Skeletal muscle satellite cell (primary cell): Measurements from ENCODE around the gene MB.

Experiments
- H3K27me3 ChIP-seq: 2 replicates; pipeline ENCODE4 v1.7.0; 2013; ENCODE audit warnings: low read length; ENCODE audit not compliant: control insufficient read depth, insufficient read depth
- H3K36me3 ChIP-seq: 2 replicates; pipeline ENCODE4 v1.7.0; 2013; ENCODE audit warnings: mild to moderate bottlenecking, control low read depth, low read length; ENCODE audit not compliant: insufficient read depth
- H3K4me1 ChIP-seq: 2 replicates; pipeline ENCODE4 v1.7.0; 2013; ENCODE audit warnings: low read length; ENCODE audit not compliant: control insufficient read depth, insufficient read depth
- H3K4me2 ChIP-seq: 2 replicates; pipeline ENCODE4 v1.7.0; 2013; ENCODE audit warnings: mild to moderate bottlenecking, low read length
- H3K4me3 ChIP-seq: 2 replicates; pipeline ENCODE4 v1.7.0; 2013; ENCODE audit warnings: low read length
- H3K9ac ChIP-seq: 2 replicates; pipeline ENCODE4 v1.7.0; 2013; ENCODE audit warnings: mild to moderate bottlenecking, low read depth, low read length, moderate library complexity
- H3K9me3 ChIP-seq: replicated peaks from 2 replicates; pipeline ENCODE4 v1.7.0; 2013; ENCODE audit warnings: mild to moderate bottlenecking, control low read depth, low read length

MB gene

DNA sequence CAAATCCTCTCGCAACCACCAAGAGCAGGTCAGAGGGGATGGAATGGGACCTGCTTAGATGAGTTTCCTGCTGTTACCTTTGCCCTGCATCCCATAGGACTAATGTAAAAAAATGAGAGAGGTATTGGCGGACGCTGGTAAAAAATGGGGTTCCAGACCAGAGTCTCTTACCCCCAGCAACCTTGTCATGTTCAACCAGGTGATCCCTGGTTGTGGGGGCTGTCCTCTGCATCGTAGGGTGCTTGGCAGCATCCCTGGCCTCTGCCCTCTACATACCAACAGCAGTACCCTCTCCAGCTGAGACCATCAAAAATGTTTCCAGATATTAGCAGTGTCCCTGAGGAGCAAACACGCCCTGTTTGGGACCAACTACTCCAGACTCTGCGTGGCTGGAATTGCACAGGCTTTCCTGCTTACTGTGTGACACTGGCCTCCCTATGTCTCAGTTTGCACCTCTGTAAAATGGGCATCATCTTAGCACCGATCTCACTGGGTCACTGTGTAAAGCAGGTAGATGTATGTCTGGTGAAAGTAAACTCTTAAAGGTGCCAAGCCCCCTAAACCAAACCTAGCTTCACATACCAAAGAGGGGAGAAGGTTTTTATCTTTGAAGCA lies 32.6 kb upstream of the MB start:
- Histone ChIP-seq H3K9me3 (no peaks in the 10 kb centered on the region), H3K36me3 (no peaks in the 10 kb centered on the region), H3K4me2 (peak overlapping the region; percentile 91), H3K27me3 (no peaks in the 10 kb centered on the region), H3K4me3 (no peak overlapping the region), H3K4me1 (peaks cover 24% of the 10 kb centered on the region), H3K9ac (no peak overlapping the region)

DNA sequence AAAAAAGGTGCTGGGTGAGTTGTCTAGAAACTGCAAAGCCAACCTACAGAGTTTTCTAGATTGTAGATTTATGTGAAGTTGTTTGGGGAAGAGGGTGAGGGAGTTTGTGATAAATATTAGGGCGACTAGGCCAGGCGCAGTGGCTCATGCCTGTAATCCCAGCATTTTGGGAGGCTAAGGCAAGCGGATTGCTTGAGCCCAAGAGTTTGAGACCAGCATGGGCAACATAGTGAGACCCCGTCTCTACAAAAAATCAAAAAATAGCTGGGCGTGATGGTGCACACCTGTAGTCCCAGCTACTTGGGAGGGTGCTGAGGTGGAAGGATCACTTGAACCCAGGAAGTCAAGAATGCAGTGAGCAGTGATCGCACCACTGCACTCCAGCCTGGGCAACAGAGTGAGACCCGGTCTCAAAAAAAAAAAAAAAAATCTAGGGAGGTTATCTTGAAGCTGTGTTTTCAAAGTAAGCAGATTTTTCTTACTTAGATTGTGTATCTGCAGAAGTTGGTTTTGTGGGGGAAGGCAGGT lies 32.0 kb upstream of the MB start:
- peak overlapping the region; percentile 91 for H3K4me2 ChIP-seq
- H3K9me3 ChIP-seq: no peaks in the 10 kb centered on the region
- peak overlapping the region; percentile 89 for H3K9ac ChIP-seq
- H3K27me3 ChIP-seq: no peaks in the 10 kb centered on the region
- H3K36me3 ChIP-seq: no peaks in the 10 kb centered on the region
- H3K4me3 ChIP-seq: peak overlapping the region; percentile 79
- peaks cover 24% of the 10 kb centered on the region for H3K4me1 ChIP-seq

DNA sequence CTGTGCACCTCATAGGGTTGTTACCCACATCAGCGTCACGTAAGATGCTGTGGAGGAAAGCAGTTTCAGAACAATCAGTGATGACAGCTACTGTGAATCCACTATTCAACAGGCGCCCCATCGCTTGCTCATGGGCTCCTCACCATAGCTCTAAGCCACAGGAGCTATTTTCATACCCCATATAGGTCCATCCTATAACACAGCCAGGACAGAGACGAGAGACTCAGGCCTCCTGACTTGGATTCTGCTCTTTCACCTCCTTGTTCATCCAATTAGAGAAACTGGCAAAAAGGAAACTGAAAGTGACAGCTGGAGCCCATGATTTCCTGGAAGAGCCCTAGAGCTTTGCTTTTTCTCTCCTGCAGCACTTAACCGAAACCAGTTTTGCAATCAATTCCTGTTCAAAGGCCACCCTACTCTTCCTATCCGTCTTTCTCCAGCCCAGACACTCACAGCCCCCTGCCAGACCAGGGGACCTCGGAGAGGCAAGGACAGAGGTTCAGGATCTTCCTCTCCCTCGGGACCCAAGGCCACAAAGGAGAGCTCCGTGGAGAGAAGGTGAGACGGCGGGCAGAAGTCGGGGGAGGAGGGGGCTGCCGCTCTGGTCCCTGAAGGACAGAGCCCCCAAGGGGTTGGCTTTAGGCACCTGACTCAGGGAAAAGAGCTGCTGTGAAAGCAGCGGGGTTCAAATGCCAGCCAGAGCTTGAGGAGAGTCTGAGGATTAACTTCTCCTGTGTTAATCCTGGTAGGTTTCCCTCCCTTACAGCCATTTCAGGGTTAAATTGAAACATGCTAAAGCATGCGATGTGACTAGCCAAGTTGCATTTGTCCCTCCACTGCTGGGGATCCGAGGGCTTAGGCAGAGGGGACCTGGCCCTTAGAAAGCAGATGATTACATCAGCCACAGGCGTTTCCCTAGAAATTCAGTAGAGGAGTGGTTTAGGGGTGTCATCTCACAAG lies 31.2 kb upstream of the MB start, which contains the start of gene APOL6:
TSS of gene APOL6 (plus strand) at position 381 of the 960 bp plus-strand sequence. CDS start 7,980 bp downstream, outside the sequence.
- H3K36me3 ChIP-seq: no peaks in the 10 kb centered on the region
- peak within 1 kb of the TSS; percentile 89 for H3K9ac ChIP-seq
- H3K4me1 ChIP-seq: peaks cover 24% of the 10 kb centered on the region
- peak within 1 kb of the TSS; percentile 91 for H3K4me2 ChIP-seq
- no peaks in the 10 kb centered on the region for H3K27me3 ChIP-seq
- H3K4me3 ChIP-seq: peak within 1 kb of the TSS; percentile 79
- H3K9me3 ChIP-seq: no peaks in the 10 kb centered on the region

DNA sequence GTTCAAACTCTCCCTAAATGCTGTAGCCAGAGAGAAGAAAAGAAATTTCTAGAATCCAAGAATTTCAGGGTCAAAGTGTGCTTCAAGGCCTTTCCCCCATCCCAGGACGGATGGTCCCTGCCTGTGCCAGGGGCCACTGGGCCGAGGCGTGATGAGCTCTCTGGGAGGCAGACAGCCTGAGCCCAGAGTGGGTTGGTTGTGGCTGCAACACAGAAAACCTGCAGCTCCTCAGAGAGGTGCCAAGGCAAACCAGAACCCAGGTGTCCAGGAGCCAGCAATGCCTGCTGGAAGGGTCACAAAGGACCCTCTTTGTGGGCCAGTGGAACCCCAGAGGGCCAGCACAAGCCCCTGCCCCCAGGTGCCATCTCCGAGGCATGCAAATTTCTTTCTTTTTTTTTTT lies 28.5 kb upstream of the MB start:
- Histone ChIP-seq H3K4me3 (no peak overlapping the region), H3K9ac (no peak overlapping the region), H3K4me2 (no peak overlapping the region), H3K4me1 (peaks cover 24% of the 10 kb centered on the region), H3K27me3 (no peaks in the 10 kb centered on the region), H3K36me3 (no peaks in the 10 kb centered on the region), H3K9me3 (no peaks in the 10 kb centered on the region)

DNA sequence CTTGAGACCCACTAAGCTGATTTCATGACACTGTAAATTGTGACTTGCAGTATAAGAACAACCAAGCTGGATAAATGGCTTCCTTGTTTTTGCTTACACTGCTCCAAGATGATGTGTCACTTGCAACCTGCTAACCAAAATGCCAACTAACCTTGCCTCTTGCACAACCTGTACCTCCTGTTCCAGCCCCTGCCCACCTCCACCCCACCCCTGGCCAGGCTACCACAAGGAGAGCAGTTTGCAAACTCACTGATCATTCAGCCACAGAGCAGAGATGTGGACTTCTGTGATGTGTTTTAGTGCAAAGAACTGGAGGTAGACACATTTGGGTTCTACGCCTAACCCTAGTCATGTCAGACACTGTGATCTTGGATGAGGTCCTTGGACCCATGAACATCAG lies 26.9 kb upstream of the MB start:
- Histone ChIP-seq H3K4me1 (peaks cover 22% of the 10 kb centered on the region), H3K9ac (no peak overlapping the region), H3K4me3 (no peak overlapping the region), H3K9me3 (no peaks in the 10 kb centered on the region), H3K27me3 (no peaks in the 10 kb centered on the region), H3K36me3 (no peaks in the 10 kb centered on the region), H3K4me2 (no peak overlapping the region)

DNA sequence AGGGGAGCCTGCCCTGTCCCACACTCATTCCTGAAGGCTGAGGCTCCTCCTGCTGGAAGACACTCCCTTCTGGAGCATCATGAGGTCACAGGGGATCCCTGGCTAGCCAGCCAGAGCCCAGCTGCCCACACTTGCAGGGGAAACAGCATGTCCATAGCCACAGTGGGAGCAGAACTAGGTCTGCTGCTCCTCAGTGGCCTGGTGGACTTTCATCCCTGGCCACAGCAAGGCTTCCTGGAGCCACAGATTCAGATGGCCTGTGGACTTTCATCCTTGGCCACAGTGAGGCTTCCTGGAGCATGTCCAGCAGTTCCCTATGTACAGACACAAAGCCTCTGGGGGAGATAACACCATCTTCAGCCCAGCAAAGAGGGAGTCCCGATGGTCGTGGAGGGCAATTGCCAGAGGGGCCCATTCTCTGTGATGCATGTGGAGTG lies 25.2 kb upstream of the MB start:
- Histone ChIP-seq H3K27me3 (no peaks in the 10 kb centered on the region), H3K9me3 (no peaks in the 10 kb centered on the region), H3K4me1 (peaks cover 23% of the 10 kb centered on the region), H3K9ac (no peak overlapping the region), H3K4me3 (no peak overlapping the region), H3K36me3 (no peaks in the 10 kb centered on the region), H3K4me2 (no peak overlapping the region)

DNA sequence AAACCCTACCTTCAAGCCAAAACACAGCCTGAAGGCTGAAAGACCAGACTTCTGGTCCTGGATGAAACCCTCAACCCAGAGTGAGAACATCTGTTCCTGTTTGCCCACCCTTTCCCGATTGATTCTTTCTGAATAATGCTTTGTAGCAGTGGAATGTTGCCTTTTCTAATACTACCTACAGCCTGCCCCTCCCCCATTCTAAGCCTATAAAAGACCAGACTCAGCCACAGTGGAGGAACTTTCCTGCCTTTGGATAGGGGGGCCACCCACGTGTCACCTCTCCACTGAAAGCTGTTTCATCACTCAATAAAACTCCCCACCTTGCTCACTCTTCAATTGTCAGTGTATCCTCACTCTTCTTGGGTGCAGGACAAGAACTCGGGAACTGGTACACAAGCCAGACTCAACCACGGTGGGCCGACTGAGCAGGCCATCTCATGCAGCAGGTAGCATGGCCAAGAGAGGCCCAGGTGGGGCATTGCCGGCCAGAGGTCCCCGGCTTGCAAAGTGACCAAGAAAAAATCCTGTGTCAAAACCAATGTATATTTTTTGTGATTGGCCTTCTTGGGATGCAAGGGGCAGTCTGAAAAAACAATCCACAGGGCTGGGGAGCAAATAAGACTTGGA lies 24.5 kb upstream of the MB start:
- Histone ChIP-seq H3K9me3 (no peaks in the 10 kb centered on the region), H3K36me3 (no peaks in the 10 kb centered on the region), H3K4me2 (no peak overlapping the region), H3K4me3 (no peak overlapping the region), H3K4me1 (peaks cover 16% of the 10 kb centered on the region), H3K27me3 (no peaks in the 10 kb centered on the region), H3K9ac (no peak overlapping the region)

DNA sequence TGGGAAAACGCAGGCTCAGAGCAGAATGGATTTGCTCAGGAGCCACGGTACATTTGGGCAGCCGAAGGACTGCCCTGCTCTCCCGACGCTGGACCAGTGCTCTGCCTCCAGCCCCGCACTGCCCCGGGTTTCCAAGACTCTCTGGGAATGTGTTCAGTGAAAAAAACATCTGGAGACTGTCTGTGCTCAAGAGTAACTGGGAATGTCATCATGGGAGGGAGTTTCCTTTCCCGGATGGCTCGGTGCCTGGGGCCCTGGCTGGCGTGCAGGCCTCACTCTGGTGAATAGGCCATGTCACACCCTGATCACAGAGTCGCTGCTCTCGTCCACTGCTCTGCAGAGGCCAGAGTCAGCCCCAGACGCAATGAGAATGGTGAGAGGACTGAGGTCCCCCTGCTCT lies 21.3 kb upstream of the MB start:
- no peaks in the 10 kb centered on the region for H3K27me3 ChIP-seq
- no peaks in the 10 kb centered on the region for H3K9me3 ChIP-seq
- no peaks in the 10 kb centered on the region for H3K36me3 ChIP-seq
- H3K9ac ChIP-seq: peak overlapping the region; percentile 59
- H3K4me3 ChIP-seq: no peak overlapping the region
- no peak overlapping the region for H3K4me2 ChIP-seq
- H3K4me1 ChIP-seq: peaks cover 12% of the 10 kb centered on the region

DNA sequence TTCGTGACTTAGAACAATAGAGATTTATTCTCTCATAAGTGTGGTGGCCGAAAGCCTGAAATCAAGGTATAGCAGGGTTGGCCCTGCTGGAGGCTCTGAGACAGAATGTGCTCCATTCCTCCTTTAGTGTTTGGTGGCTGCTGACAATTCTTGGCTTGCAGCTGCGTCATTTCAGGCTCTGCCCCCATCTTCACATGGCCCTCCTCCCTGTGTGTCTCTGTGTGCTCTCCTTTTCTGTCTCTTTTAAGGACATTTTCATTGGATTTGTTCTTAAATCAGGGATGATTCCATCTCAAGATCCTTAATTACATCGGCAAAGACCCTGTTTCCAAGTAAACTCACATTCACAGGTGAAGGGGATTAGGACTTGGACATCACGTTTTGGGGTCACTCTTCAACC lies 20.9 kb upstream of the MB start:
- no peak overlapping the region for H3K4me2 ChIP-seq
- H3K4me1 ChIP-seq: peaks cover 12% of the 10 kb centered on the region
- H3K9me3 ChIP-seq: no peaks in the 10 kb centered on the region
- no peaks in the 10 kb centered on the region for H3K27me3 ChIP-seq
- H3K9ac ChIP-seq: peak overlapping the region; percentile 59
- no peaks in the 10 kb centered on the region for H3K36me3 ChIP-seq
- H3K4me3 ChIP-seq: no peak overlapping the region

DNA sequence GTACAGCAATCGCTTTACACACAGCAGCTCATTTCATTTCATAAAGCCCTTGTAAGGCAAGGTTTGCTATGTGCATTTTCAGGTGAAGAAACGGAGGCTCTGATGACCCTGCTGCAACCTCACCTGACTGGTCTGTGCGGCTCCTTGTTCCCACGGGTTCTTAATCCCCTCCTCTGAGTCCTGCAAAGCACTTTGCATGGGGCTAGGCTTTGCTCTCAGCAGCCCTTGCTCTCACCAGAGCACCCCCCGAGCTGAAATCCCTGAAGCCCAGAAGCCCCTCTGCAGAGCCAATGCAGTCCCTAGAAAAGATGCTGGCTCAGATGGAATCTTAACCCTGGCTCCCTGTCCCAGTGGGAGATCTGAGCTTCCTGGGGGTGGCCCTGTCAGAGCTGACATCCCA lies 20.1 kb upstream of the MB start:
- H3K4me3 ChIP-seq: no peak overlapping the region
- H3K36me3 ChIP-seq: no peaks in the 10 kb centered on the region
- no peaks in the 10 kb centered on the region for H3K9me3 ChIP-seq
- no peaks in the 10 kb centered on the region for H3K27me3 ChIP-seq
- peaks cover 12% of the 10 kb centered on the region for H3K4me1 ChIP-seq
- no peak overlapping the region for H3K4me2 ChIP-seq
- no peak overlapping the region for H3K9ac ChIP-seq

DNA sequence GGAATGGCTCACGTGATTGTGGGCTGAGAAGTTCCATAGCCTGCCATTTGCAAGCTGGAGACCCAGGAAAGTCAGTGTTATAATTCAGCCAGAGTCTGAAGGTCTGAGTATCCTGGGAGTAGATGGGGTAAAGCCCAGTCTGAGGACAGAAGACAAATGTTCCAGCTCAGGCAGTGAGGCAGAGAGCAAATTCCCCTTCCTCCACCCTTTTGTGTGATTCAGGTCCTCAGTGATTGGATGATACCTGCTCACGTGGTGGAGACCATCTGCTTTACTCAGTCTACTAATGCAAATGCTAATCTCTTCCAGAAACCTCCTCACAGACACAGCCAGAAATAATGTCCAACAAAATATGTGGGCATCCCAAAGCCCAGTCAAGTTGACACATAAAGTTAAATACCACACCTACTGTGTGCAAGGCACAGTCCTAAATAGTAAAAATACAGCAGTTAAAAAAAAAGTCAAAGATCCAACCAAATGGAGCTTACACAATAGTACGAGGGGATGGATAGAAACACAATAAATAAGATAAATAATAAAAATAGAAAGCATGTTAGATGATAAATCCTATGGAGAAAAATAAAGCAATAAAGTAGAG lies 17.9 kb upstream of the MB start:
- Histone ChIP-seq H3K4me1 (peaks cover 16% of the 10 kb centered on the region), H3K27me3 (no peaks in the 10 kb centered on the region), H3K9ac (no peak overlapping the region), H3K36me3 (no peaks in the 10 kb centered on the region), H3K4me3 (no peak overlapping the region), H3K9me3 (no peaks in the 10 kb centered on the region), H3K4me2 (no peak overlapping the region)
